Liver (tissue), 3 donors: ENCODE results near the gene PXDN.

Experiments
- HNF4G ChIP-seq: IDR thresholded peaks from 2 replicates; pipeline ENCODE4 v1.6.1; 2016; ENCODE audit warnings: antibody characterized with exemption
- JUND ChIP-seq, 2 donors: IDR thresholded peaks; 2 replicates each; pipeline ENCODE4 v1.6.1; 2016; ENCODE audit warnings: antibody characterized with exemption in 2 of 2
- NR2F2 ChIP-seq: IDR thresholded peaks from 2 replicates; pipeline ENCODE4 v1.6.1; 2016; ENCODE audit warnings: antibody characterized with exemption
- RAD21 ChIP-seq, 2 donors: IDR thresholded peaks; 2 replicates each; pipeline ENCODE4 v1.6.1; 2016; ENCODE audit warnings: antibody characterized with exemption in 2 of 2, mild to moderate bottlenecking in 2 of 2
- RXRA ChIP-seq, 2 donors: IDR thresholded peaks; 2 replicates each; pipeline ENCODE4 v1.6.1; 2017 to 2018; ENCODE audit warnings: antibody characterized with exemption in 2 of 2, mild to moderate bottlenecking in 1 of 2
- YY1 ChIP-seq: IDR thresholded peaks from 2 replicates; pipeline ENCODE4 v1.6.1; 2016; ENCODE audit warnings: antibody characterized with exemption, mild to moderate bottlenecking
- TF ChIP-seq, protein P1 (sequence below): fragments of 150-350 bp; IDR thresholded peaks from 2 replicates; pipeline ENCODE4 v1.5.1; 2017; ENCODE audit warnings: improper control_type of control experiment, low read depth, low read length; ENCODE audit not compliant: missing input control
- TF ChIP-seq, protein P2 (sequence below): IDR thresholded peaks from 2 replicates; pipeline ENCODE4 v1.6.1; 2016; ENCODE audit warnings: antibody characterized with exemption
- TF ChIP-seq, protein P3 (sequence below): IDR thresholded peaks from 2 replicates; pipeline ENCODE4 v1.6.1; 2016; ENCODE audit warnings: antibody characterized with exemption
- donor health status: healthy.
- donor health status: healthy.

DNA sequence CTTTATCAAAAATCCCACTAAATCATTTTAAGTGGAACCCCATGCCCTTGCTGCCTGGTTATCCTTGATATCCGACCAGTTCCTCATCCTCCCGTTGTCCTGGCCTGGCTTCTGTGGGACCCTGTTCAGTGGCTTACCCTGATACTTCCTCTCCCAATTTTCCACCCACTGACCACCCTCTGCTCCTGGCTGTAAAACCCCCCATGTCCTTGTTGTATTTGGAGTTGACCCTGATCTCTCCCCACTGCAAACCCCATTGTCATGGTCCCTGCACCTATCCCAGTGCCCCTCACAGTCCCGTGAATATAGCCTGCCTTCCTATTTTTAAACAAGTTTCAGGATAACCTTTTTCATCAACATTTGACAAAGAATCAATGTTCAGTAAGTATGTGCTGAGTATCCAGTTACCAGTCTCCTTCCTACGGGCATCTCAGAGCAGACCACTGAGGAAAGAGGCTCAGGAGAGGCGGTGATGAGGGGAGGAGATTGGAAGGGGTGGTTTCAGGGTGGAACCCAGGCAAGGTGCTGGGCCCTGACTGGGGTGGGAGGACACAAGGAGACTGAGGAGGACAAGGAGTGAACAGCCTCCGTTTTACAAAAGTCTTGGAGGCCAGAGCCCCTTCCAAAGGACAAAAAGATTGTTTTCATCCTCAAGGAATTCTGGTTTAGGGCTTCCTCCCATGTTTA lies 131.8 kb downstream of the PXDN start:
- TF ChIP-seq, protein P1, sequence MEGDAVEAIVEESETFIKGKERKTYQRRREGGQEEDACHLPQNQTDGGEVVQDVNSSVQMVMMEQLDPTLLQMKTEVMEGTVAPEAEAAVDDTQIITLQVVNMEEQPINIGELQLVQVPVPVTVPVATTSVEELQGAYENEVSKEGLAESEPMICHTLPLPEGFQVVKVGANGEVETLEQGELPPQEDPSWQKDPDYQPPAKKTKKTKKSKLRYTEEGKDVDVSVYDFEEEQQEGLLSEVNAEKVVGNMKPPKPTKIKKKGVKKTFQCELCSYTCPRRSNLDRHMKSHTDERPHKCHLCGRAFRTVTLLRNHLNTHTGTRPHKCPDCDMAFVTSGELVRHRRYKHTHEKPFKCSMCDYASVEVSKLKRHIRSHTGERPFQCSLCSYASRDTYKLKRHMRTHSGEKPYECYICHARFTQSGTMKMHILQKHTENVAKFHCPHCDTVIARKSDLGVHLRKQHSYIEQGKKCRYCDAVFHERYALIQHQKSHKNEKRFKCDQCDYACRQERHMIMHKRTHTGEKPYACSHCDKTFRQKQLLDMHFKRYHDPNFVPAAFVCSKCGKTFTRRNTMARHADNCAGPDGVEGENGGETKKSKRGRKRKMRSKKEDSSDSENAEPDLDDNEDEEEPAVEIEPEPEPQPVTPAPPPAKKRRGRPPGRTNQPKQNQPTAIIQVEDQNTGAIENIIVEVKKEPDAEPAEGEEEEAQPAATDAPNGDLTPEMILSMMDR: no peak
- no peak for TF ChIP-seq YY1
- TF ChIP-seq JUND (IDR thresholded peaks at IDR 0.05): no peak
- no peak for TF ChIP-seq RXRA (IDR thresholded peaks at IDR 0.05)
- TF ChIP-seq, protein P2, sequence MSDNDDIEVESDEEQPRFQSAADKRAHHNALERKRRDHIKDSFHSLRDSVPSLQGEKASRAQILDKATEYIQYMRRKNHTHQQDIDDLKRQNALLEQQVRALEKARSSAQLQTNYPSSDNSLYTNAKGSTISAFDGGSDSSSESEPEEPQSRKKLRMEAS: no peak
- TF ChIP-seq HNF4G: no peak
- no peak for TF ChIP-seq NR2F2
- TF ChIP-seq RAD21 (IDR thresholded peaks at IDR 0.05): no peak
- TF ChIP-seq, protein P3, sequence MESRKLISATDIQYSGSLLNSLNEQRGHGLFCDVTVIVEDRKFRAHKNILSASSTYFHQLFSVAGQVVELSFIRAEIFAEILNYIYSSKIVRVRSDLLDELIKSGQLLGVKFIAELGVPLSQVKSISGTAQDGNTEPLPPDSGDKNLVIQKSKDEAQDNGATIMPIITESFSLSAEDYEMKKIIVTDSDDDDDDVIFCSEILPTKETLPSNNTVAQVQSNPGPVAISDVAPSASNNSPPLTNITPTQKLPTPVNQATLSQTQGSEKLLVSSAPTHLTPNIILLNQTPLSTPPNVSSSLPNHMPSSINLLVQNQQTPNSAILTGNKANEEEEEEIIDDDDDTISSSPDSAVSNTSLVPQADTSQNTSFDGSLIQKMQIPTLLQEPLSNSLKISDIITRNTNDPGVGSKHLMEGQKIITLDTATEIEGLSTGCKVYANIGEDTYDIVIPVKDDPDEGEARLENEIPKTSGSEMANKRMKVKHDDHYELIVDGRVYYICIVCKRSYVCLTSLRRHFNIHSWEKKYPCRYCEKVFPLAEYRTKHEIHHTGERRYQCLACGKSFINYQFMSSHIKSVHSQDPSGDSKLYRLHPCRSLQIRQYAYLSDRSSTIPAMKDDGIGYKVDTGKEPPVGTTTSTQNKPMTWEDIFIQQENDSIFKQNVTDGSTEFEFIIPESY: no peak
